GM13976 (cell line): Measurements from ENCODE around the gene ITPRIPL1.
A peak's percentile ranks its signal among the peaks of the same experiment; 100 is the strongest.

Source experiments
- DNase-seq: peaks from one replicate; pipeline ENCODE4 v3.0.0; 2012; ENCODE audit warnings: low spot score
- in situ Hi-C: fragments of 300-500 bp; cut with MboI; formaldehyde crosslinking; loops from one replicate; pipeline ENCODE4 v1.12.0; 2022; ENCODE audit warnings: low sequenced_read_pairs, mixed read lengths, inconsistent platforms; ENCODE audit not compliant: unreplicated experiment
- TF ChIP-seq, protein P1 (sequence below): IDR thresholded peaks from 2 replicates; pipeline ENCODE4 v1.5.1; 2012; ENCODE audit warnings: borderline replicate concordance, mild to moderate bottlenecking; ENCODE audit not compliant: insufficient read depth; ENCODE audit errors: extremely low read depth, missing control alignments, control extremely low read depth

The ITPRIPL1 gene

DNA sequence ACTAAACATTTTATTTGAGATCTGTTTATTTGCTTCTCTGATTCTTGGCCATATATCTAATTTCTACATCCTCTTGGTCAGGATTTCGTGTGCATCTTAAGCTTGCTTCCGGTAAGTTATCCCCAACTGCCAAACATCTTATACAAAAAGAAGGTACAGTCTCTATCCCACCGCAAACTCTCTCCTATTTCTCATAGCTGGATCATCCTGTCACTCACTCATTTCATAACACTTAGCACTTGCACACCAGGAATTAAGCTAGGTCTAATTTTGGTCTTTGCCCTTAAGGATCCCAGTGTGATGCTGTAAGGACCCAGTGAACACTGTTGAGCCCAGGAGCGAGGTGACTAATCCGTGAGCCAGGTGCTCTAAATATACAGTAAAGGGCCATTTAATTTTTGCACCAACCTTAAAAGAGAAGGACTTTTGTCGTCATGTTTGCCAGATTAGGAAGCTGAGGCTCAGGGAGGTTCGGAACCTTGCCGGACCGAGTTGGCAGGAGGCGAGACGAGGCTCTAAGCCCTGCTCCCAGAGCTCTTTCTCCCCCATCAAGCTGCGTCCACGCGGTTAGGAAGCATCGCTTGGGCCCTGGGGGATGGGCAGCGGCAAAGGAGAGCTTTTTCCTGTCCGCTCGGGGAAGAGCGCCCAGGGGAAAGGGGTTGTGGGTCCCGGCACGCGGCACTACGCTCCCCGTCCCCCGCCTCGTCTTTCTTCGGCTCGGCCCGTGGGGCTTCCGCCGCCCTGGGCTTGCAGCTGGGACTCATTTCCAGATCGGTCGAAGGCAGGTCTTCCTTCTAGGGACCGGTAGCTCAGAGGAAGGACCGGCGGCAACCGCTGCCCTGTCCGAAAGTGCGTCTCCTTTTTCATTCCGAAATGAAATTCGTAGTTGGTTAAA is 4.1 kb upstream of the ITPRIPL1 start:
- peak; percentile 61 for DNase-seq
- TF ChIP-seq, protein P1, sequence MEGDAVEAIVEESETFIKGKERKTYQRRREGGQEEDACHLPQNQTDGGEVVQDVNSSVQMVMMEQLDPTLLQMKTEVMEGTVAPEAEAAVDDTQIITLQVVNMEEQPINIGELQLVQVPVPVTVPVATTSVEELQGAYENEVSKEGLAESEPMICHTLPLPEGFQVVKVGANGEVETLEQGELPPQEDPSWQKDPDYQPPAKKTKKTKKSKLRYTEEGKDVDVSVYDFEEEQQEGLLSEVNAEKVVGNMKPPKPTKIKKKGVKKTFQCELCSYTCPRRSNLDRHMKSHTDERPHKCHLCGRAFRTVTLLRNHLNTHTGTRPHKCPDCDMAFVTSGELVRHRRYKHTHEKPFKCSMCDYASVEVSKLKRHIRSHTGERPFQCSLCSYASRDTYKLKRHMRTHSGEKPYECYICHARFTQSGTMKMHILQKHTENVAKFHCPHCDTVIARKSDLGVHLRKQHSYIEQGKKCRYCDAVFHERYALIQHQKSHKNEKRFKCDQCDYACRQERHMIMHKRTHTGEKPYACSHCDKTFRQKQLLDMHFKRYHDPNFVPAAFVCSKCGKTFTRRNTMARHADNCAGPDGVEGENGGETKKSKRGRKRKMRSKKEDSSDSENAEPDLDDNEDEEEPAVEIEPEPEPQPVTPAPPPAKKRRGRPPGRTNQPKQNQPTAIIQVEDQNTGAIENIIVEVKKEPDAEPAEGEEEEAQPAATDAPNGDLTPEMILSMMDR: no peak
- in situ Hi-C loops: no loop called here

- in situ Hi-C loops: no loop called here
- DNase-seq: no peak
- TF ChIP-seq, protein P1: no peak
These were observed 1.3 kb upstream of the ITPRIPL1 start for GRCh38 chr2:96323849-96324248.

- in situ Hi-C loops: no loop called here
- DNase-seq: peak; percentile 56
- TF ChIP-seq, protein P1: no peak
These were observed 436 bp upstream of the ITPRIPL1 start for GRCh38 chr2:96324721-96325040.

DNA sequence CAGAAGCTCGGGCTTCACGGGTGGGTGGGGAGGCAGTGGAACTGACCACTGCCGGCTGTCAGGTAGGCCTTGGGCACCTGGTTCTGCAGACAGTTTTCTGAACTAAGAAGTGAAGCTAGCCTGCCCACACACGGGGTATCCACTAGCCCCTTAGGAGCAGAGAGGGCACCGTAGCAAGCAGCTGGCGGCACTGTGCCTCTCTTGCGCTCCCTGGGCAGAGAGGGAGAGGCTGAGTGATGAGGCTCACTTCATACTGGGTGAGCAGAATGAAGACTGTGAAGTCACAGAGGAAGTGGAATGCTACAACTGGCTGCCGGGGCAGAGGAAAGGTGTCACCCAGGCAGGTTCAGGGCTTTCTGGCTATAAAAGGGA is 753 bp downstream of the ITPRIPL1 start:
- TF ChIP-seq, protein P1: no peak
- in situ Hi-C loops: no loop called here
- peak; percentile 50 for DNase-seq

DNA sequence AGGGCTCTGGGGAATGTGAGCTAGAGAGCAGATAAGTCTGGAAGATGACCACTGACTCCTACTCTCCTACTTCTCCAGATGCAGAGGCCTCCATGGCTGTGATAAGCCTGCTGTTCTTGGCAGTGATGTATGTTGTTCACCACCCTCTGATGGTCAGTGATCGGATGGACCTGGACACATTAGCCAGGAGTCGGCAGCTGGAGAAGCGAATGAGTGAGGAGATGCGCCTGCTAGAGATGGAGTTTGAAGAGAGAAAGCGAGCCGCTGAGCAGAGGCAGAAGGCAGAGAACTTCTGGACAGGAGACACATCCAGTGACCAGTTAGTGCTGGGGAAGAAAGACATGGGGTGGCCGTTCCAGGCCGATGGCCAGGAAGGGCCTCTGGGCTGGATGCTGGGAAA is 1.4 kb downstream of the ITPRIPL1 start:
- in situ Hi-C loops: no loop called here
- TF ChIP-seq, protein P1: no peak
- no peak for DNase-seq

- TF ChIP-seq, protein P1: no peak
- in situ Hi-C loops: no loop called here
- DNase-seq: no peak
These were observed 2.1 kb downstream of the ITPRIPL1 start for GRCh38 chr2:96326990-96327820.
